PC-9 (cell line): ENCODE data around the gene GSK3B.

ENCODE experiments used
- EZH2 ChIP-seq: fragments of 200-600 bp; sonication (generic); IDR thresholded peaks from 2 replicates; pipeline ENCODE4 v1.8.0; 2017; ENCODE audit warnings: antibody characterized with exemption, low read depth
- TF ChIP-seq, protein P1 (sequence below): fragments of 200-600 bp; sonication (generic); conservative IDR thresholded peaks from 2 replicates; pipeline ENCODE4 v1.6.1; 2017; ENCODE audit warnings: mixed run types, antibody characterized with exemption, mild to moderate bottlenecking, moderate library complexity

DNA sequence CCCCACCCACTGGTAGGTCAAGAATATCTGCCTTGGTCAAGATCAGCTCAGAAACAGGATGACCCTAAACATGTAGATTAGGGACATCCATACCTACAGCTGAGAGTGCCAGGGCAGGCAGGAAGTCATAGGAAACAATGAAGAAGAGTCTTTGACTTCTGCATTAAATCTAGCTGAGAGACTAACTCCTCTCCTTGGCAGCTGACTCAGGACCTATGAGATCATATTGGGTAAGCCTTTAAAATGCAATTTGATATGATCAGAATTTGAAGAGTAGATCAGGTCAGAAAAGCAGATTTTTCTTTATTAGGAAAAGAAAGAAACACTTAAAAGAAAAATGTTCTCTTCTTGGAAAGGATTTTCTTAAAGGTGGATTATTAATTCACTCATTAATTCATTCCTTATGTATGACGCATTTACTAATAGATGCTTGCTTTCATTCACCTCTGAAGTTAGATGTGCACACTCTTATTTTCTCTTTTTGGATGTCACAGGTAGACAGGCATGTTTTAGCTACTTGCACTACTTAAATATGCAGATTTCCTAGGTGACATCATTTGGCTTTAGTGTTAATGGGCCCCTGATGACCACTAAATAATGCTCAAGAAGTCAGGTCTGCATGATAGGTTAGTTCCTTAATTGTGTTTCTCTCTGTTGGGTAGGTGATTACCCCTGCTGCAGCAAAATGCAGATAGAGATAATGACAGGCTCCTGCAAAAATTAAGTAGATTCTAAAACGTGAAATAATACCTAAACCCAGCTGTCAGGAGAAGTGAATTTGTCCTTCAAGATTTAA is 35.7 kb upstream of the GSK3B start:
- TF ChIP-seq, protein P1, sequence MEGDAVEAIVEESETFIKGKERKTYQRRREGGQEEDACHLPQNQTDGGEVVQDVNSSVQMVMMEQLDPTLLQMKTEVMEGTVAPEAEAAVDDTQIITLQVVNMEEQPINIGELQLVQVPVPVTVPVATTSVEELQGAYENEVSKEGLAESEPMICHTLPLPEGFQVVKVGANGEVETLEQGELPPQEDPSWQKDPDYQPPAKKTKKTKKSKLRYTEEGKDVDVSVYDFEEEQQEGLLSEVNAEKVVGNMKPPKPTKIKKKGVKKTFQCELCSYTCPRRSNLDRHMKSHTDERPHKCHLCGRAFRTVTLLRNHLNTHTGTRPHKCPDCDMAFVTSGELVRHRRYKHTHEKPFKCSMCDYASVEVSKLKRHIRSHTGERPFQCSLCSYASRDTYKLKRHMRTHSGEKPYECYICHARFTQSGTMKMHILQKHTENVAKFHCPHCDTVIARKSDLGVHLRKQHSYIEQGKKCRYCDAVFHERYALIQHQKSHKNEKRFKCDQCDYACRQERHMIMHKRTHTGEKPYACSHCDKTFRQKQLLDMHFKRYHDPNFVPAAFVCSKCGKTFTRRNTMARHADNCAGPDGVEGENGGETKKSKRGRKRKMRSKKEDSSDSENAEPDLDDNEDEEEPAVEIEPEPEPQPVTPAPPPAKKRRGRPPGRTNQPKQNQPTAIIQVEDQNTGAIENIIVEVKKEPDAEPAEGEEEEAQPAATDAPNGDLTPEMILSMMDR: no peak
- no peak for TF ChIP-seq EZH2
